Activated T-helper 1 cell treated with anti-CD3 and anti-CD28 coated beads, Interleukin-2, amount 50 U/mL, for 16 hours (primary cell): ENCODE data around the gene DLG2.

Experiments
- DNase-seq, 2 donors: peaks; one replicate each; pipeline ENCODE4 v3.0.0-alpha.2; 2020; ENCODE audit warnings: low read depth in 1 of 2, low spot score in 1 of 2

The DLG2 gene

GRCh38 chr11:84145616-84146185 lies 1481.4 kb downstream of the DLG2 start:
- DNase-seq: no peak

- DNase-seq: no peak
Observed at GRCh38 chr11:84144531-84144930, 1482.6 kb downstream of the DLG2 start.

GRCh38 chr11:84142411-84142810 lies 1484.7 kb downstream of the DLG2 start:
- no peak for DNase-seq

GRCh38 chr11:84140386-84141169 lies 1486.6 kb downstream of the DLG2 start:
- DNase-seq: no peak

- DNase-seq: no peak
Observed at GRCh38 chr11:84137960-84138359, 1489.2 kb downstream of the DLG2 start.

- no peak for DNase-seq
Observed at GRCh38 chr11:84137505-84137904, 1489.6 kb downstream of the DLG2 start.

- no peak for DNase-seq
Observed at GRCh38 chr11:84136926-84137325, 1490.2 kb downstream of the DLG2 start.

GRCh38 chr11:84130646-84131427 lies 1496.3 kb downstream of the DLG2 start:
- no peak for DNase-seq

- DNase-seq: no peak
Observed at GRCh38 chr11:84129961-84130576, 1497.1 kb downstream of the DLG2 start.

- no peak for DNase-seq
Observed at GRCh38 chr11:84128840-84129239, 1498.3 kb downstream of the DLG2 start.

GRCh38 chr11:84117394-84117793 lies 1509.8 kb downstream of the DLG2 start:
- no peak for DNase-seq

- DNase-seq: no peak
Observed at GRCh38 chr11:84106541-84106940, 1520.6 kb downstream of the DLG2 start.

- no peak for DNase-seq
Observed at GRCh38 chr11:84105148-84105547, 1522.0 kb downstream of the DLG2 start.

GRCh38 chr11:84103096-84103495 lies 1524.0 kb downstream of the DLG2 start:
- no peak for DNase-seq

- DNase-seq: no peak
Observed at GRCh38 chr11:84097186-84097585, 1530.0 kb downstream of the DLG2 start.

GRCh38 chr11:84091212-84091986 lies 1535.7 kb downstream of the DLG2 start:
- DNase-seq: no peak

- no peak for DNase-seq
Observed at GRCh38 chr11:84089072-84090057, 1537.8 kb downstream of the DLG2 start.

GRCh38 chr11:84071851-84072250 lies 1555.3 kb downstream of the DLG2 start:
- no peak for DNase-seq

- no peak for DNase-seq
Observed at GRCh38 chr11:84069048-84069447, 1558.1 kb downstream of the DLG2 start.

- no peak for DNase-seq
Observed at GRCh38 chr11:84061726-84062125, 1565.4 kb downstream of the DLG2 start.
